ENCODE results near the gene ATP2C2.
A peak's percentile ranks its signal among the peaks of the same experiment; 100 is the strongest.

The ATP2C2 gene

GRCh38 chr16:84350685-84351400 is 17.5 kb upstream of the ATP2C2 start:
- no peak for TF ChIP-seq POLR2A (IDR thresholded peaks at IDR 0.05; ENCODE audit: low read depth, low read length)
- FAIRE-seq (no peak), DNase-seq (ENCODE audit: insufficient read length, low spot score) (no peak)

GRCh38 chr16:84351630-84352029 is 16.7 kb upstream of the ATP2C2 start:
- FAIRE-seq (no peak), DNase-seq (ENCODE audit: insufficient read length, low spot score) (no peak)
- no peak for TF ChIP-seq POLR2A (IDR thresholded peaks at IDR 0.05; ENCODE audit: low read depth, low read length)

- TF ChIP-seq POLR2A (IDR thresholded peaks at IDR 0.05; ENCODE audit: low read depth, low read length) = no peak
- FAIRE-seq = no peak
- no peak for DNase-seq (ENCODE audit: insufficient read length, low spot score)
These were observed 14.0 kb upstream of the ATP2C2 start for GRCh38 chr16:84354306-84354705.

- FAIRE-seq (no peak), DNase-seq (ENCODE audit: insufficient read length, low spot score) (no peak)
- TF ChIP-seq POLR2A (IDR thresholded peaks at IDR 0.05; ENCODE audit: low read depth, low read length) = no peak
These were observed 13.2 kb upstream of the ATP2C2 start for GRCh38 chr16:84355149-84355548.

GRCh38 chr16:84356176-84356575 is 12.2 kb upstream of the ATP2C2 start:
- FAIRE-seq (no peak), DNase-seq (ENCODE audit: insufficient read length, low spot score) (no peak)
- TF ChIP-seq POLR2A (IDR thresholded peaks at IDR 0.05; ENCODE audit: low read depth, low read length) = no peak

- FAIRE-seq (no peak), DNase-seq (ENCODE audit: insufficient read length, low spot score) (no peak)
- TF ChIP-seq POLR2A (IDR thresholded peaks at IDR 0.05; ENCODE audit: low read depth, low read length) = no peak
These were observed 11.7 kb upstream of the ATP2C2 start for GRCh38 chr16:84356591-84357116.

GRCh38 chr16:84357191-84357651 is 11.1 kb upstream of the ATP2C2 start:
- FAIRE-seq = no peak
- no peak for TF ChIP-seq POLR2A (IDR thresholded peaks at IDR 0.05; ENCODE audit: low read depth, low read length)
- peak; percentile 83 for DNase-seq (ENCODE audit: insufficient read length, low spot score)

GRCh38 chr16:84358601-84359295 is 9.6 kb upstream of the ATP2C2 start:
- no peak for FAIRE-seq
- no peak for DNase-seq (ENCODE audit: insufficient read length, low spot score)
- no peak for TF ChIP-seq POLR2A (IDR thresholded peaks at IDR 0.05; ENCODE audit: low read depth, low read length)

- no peak for TF ChIP-seq POLR2A (IDR thresholded peaks at IDR 0.05; ENCODE audit: low read depth, low read length)
- no peak for FAIRE-seq
- no peak for DNase-seq (ENCODE audit: insufficient read length, low spot score)
These were observed 9.0 kb upstream of the ATP2C2 start for GRCh38 chr16:84359326-84359725.

GRCh38 chr16:84360170-84360569 is 8.2 kb upstream of the ATP2C2 start:
- no peak for DNase-seq (ENCODE audit: insufficient read length, low spot score)
- no peak for FAIRE-seq
- no peak for TF ChIP-seq POLR2A (IDR thresholded peaks at IDR 0.05; ENCODE audit: low read depth, low read length)

- TF ChIP-seq POLR2A (IDR thresholded peaks at IDR 0.05; ENCODE audit: low read depth, low read length) = no peak
- DNase-seq (ENCODE audit: insufficient read length, low spot score) = no peak
- FAIRE-seq = no peak
These were observed 7.6 kb upstream of the ATP2C2 start for GRCh38 chr16:84360748-84361147.

GRCh38 chr16:84361546-84361945 is 6.8 kb upstream of the ATP2C2 start:
- TF ChIP-seq POLR2A (IDR thresholded peaks at IDR 0.05; ENCODE audit: low read depth, low read length) = no peak
- no peak for DNase-seq (ENCODE audit: insufficient read length, low spot score)
- no peak for FAIRE-seq

- DNase-seq (ENCODE audit: insufficient read length, low spot score) = no peak
- no peak for TF ChIP-seq POLR2A (IDR thresholded peaks at IDR 0.05; ENCODE audit: low read depth, low read length)
- no peak for FAIRE-seq
These were observed 5.8 kb upstream of the ATP2C2 start for GRCh38 chr16:84362471-84362941.

- FAIRE-seq (no peak), DNase-seq (ENCODE audit: insufficient read length, low spot score) (no peak)
- TF ChIP-seq POLR2A (IDR thresholded peaks at IDR 0.05; ENCODE audit: low read depth, low read length) = no peak
These were observed 2.1 kb upstream of the ATP2C2 start for GRCh38 chr16:84366208-84366607.

- no peak for TF ChIP-seq POLR2A (IDR thresholded peaks at IDR 0.05; ENCODE audit: low read depth, low read length)
- FAIRE-seq = no peak
- no peak for DNase-seq (ENCODE audit: insufficient read length, low spot score)
These were observed 1.0 kb upstream of the ATP2C2 start for GRCh38 chr16:84367297-84367680.

Data from H54 (cell line).